HepG2 (cell line): Measurements from ENCODE around the gene PCBP1. TPM values are rescaled to one million over a fixed set of nuclear protein-coding genes. Genes with fewer than 3 reads are reported as not detected.
A peak's percentile ranks its signal among the peaks of the same experiment; 100 is the strongest.

Source experiments
- ATF7-NPFF ChIP-seq: sonication (generic); formaldehyde crosslinking; IDR thresholded peaks from 2 replicates; pipeline ENCODE4 v1.8.1; 2023; ENCODE audit warnings: mild to moderate bottlenecking, low read depth, missing genetic modification reagents, moderate library complexity
- CHD2 ChIP-seq: IDR thresholded peaks from 2 replicates; pipeline ENCODE4 v1.6.1; 2011; ENCODE audit warnings: low read depth, low read length, improper control_type of control experiment
- CREBL2 ChIP-seq: sonication (generic); formaldehyde crosslinking; IDR thresholded peaks from 2 replicates; pipeline ENCODE4 v1.8.1; 2023; ENCODE audit warnings: missing genetic modification reagents, mild to moderate bottlenecking, borderline replicate concordance
- CSRNP2 ChIP-seq: sonication (generic); formaldehyde crosslinking; conservative IDR thresholded peaks from 2 replicates; pipeline ENCODE4 v1.8.0; 2022; ENCODE audit warnings: low read depth, missing genetic modification reagents
- GTF2F1 ChIP-seq: fragments of 150-350 bp; IDR thresholded peaks from 2 replicates; pipeline ENCODE4 v1.6.1; 2014; ENCODE audit warnings: low read length
- GTF3A ChIP-seq: sonication (generic); formaldehyde crosslinking; conservative IDR thresholded peaks from 2 replicates; pipeline ENCODE4 v1.4.0; 2020; ENCODE audit warnings: mild to moderate bottlenecking, missing genetic modification reagents
- IKZF5 ChIP-seq: IDR thresholded peaks from 2 replicates; pipeline ENCODE4 v1.6.1; 2018; ENCODE audit warnings: missing genetic modification reagents, mild to moderate bottlenecking, missing compliant biosample characterization
- PLRG1 ChIP-seq: fragments of 450-650 bp; conservative IDR thresholded peaks from 2 replicates; pipeline ENCODE4 v1.6.1; 2016
- THAP9 ChIP-seq: sonication (generic); formaldehyde crosslinking; IDR thresholded peaks from 2 replicates; pipeline ENCODE4; 2020; ENCODE audit warnings: missing genetic modification reagents, mild to moderate bottlenecking, borderline replicate concordance
- ZBTB26 ChIP-seq: IDR thresholded peaks from 2 replicates; pipeline ENCODE4 v1.6.1; 2016; ENCODE audit warnings: missing compliant biosample characterization, missing genetic modification reagents, borderline replicate concordance
- ZEB1 ChIP-seq: IDR thresholded peaks from 2 replicates; pipeline ENCODE4 v1.6.1; 2012; ENCODE audit warnings: mild to moderate bottlenecking, low read depth, inconsistent platforms; ENCODE audit not compliant: insufficient replicate concordance
- ZFP41 ChIP-seq: sonication (generic); formaldehyde crosslinking; IDR thresholded peaks from 2 replicates; pipeline ENCODE4 v1.4.0; 2020; ENCODE audit warnings: mild to moderate bottlenecking, missing genetic modification reagents, borderline replicate concordance
- ZKSCAN8 ChIP-seq: IDR thresholded peaks from 2 replicates; pipeline ENCODE4 v1.6.1; 2016; ENCODE audit warnings: borderline replicate concordance, missing genetic modification reagents, missing compliant biosample characterization
- ZNF430 ChIP-seq: sonication (generic); formaldehyde crosslinking; IDR thresholded peaks from 2 replicates; pipeline ENCODE4 v1.9.0; 2021; ENCODE audit warnings: mild to moderate bottlenecking, missing genetic modification reagents
- polyA plus RNA-seq, 8 experiments: library from polyadenylated mRNA; depleted of rRNA in 3 of 8; stranded (reverse) in 7 of 8; unstranded in 1 of 8; fragments of >200 nt; fragmentation: Illumina TruSeq in 4 of 8; extraction: Trizol in 4 of 8; gene quantifications; 2 replicates each; pipeline versions ENCODE4 v1.2.1 to v1.2.3, GENCODE V29; 2011 to 2016; ENCODE audit warnings: low read depth in 4 of 8, missing spikeins in 1 of 8, mixed read lengths in 1 of 8; ENCODE audit not compliant: insufficient read depth in 1 of 8
- total RNA-seq, 5 experiments: library from RNA; depleted of rRNA; stranded (reverse); fragments of >200 nt; fragmentation: Illumina TruSeq; extraction: Trizol; gene quantifications; 2 replicates each; pipeline ENCODE4 v1.2.3, GENCODE V29; 2016; ENCODE audit warnings: low read depth in 1 of 5

Gene PCBP1
- total and polyA plus RNA-seq, 2 of the 13 experiments (the other 11 are each of a cell fraction or from before 2014, with no cell fraction given), result 32.0 to 137 TPM

DNA sequence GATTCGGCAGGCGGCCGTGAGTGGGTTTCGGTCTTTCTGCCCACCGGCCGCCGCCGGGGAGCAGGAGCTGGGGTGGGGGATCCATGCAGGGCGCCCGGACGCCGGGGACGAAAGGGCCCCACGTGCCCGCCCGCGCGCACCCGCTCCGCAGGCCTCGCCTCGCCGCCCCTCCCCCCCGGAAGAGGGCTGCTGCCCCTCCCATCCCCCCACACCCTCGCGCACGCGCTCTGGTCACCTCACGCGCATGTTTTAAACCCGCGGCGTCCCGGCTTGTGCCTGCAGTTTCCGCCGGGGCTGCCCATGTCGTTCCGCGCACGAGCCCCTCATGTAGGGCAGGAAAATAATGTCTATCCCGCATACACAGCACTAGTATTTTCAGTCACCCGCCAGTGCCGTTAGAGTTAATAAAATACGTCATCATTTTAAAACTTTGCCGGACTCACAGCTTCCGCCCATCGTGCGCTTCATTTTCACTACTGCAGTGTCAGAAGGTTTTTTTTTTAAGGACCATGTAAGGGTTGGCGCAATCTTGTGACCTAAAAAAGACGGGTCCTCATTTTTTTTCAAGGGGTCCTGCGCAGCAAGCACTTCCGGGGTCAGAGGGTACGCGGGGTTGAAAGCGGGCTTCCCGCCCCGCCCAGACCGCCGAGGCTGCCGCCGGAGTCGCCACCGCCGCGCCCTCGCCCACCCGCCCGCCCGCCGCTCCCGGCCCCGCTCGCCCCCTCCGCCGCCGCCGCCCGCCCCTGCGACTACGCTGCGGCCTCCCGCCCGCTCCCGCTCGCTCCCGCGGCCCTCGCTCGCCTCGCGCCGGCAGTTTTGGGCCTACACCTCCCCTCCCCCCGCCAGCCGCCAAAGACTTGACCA is at the start of gene PCBP1 (continued):
- TF ChIP-seq ZBTB26 (CRISPR knock-in tag) (no peak), CREBL2 (CRISPR knock-in tag) (0 out of 2 replicates have a peak, but pooled peaks have one; percentile 10), GTF2F1 (peak; percentile 77; the same call in 1 of the 2 replicates), ZFP41 (no peak), GTF3A (CRISPR knock-in tag) (no peak), THAP9 (CRISPR knock-in tag) (no peak), ATF7-NPFF (peak; percentile 55; the same call in 1 of the 2 replicates), PLRG1 (no peak), ZEB1 (no peak), ZNF430 (no peak; the same call in 1 of the 2 replicates), CSRNP2 (no peak; the same call in 1 of the 2 replicates), ZKSCAN8 (CRISPR knock-in tag) (peak; percentile 63; the same call in 1 of the 2 replicates), CHD2 (peak; percentile 82), IKZF5 (peak; percentile 17; the same call in 1 of the 2 replicates)
